Measurements from ENCODE around the gene BMPR1A.
"Not testable (repeated sequence)": the region's sequence is repeated elsewhere in the genome, so short reads cannot be mapped to it uniquely, and the experiment has no call there.

DNA sequence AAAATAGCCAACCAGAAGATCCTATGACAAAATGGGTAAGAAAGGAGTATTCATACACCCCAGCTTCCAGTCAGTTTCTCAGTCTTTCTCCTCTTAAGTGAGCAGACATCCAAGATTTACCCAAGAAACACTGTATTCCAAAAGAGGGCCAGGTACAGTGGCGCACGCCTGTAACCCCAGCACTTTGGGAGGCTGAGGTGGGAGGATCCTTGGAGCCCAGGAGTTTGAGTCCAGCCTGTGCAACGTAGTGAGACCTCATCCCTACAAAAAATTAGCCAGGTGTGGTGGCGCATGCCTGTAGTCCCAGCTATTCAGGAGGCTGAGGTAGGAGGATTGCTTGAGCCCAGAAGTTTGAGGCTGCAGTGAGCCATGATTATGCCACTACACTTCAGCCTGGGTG is 191.4 kb downstream of the BMPR1A start:
- TF ChIP-seq, protein P1, sequence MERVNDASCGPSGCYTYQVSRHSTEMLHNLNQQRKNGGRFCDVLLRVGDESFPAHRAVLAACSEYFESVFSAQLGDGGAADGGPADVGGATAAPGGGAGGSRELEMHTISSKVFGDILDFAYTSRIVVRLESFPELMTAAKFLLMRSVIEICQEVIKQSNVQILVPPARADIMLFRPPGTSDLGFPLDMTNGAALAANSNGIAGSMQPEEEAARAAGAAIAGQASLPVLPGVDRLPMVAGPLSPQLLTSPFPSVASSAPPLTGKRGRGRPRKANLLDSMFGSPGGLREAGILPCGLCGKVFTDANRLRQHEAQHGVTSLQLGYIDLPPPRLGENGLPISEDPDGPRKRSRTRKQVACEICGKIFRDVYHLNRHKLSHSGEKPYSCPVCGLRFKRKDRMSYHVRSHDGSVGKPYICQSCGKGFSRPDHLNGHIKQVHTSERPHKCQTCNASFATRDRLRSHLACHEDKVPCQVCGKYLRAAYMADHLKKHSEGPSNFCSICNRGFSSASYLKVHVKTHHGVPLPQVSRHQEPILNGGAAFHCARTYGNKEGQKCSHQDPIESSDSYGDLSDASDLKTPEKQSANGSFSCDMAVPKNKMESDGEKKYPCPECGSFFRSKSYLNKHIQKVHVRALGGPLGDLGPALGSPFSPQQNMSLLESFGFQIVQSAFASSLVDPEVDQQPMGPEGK (CRISPR knock-in tag; IDR thresholded peaks at IDR 0.05; ENCODE audit: borderline replicate concordance): not testable (repeated sequence)
- not testable (repeated sequence) for TF ChIP-seq TCF4 (CRISPR knock-in tag; IDR thresholded peaks at IDR 0.05; ENCODE audit: borderline replicate concordance); CSDC2 (CRISPR knock-in tag; IDR thresholded peaks at IDR 0.05); OSR1 (CRISPR knock-in tag; IDR thresholded peaks at IDR 0.05); RARB (CRISPR knock-in tag; IDR thresholded peaks at IDR 0.05); ZNF70 (CRISPR knock-in tag; IDR thresholded peaks at IDR 0.05); ZFP30 (CRISPR knock-in tag; IDR thresholded peaks at IDR 0.05); ZFP3 (CRISPR knock-in tag; IDR thresholded peaks at IDR 0.05)
- TF ChIP-seq, protein P2, sequence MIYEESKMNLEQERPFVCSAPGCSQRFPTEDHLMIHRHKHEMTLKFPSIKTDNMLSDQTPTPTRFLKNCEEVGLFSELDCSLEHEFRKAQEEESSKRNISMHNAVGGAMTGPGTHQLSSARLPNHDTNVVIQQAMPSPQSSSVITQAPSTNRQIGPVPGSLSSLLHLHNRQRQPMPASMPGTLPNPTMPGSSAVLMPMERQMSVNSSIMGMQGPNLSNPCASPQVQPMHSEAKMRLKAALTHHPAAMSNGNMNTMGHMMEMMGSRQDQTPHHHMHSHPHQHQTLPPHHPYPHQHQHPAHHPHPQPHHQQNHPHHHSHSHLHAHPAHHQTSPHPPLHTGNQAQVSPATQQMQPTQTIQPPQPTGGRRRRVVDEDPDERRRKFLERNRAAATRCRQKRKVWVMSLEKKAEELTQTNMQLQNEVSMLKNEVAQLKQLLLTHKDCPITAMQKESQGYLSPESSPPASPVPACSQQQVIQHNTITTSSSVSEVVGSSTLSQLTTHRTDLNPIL (CRISPR knock-in tag; IDR thresholded peaks at IDR 0.05; ENCODE audit: low read depth): not testable (repeated sequence)
- TF ChIP-seq, protein P3, sequence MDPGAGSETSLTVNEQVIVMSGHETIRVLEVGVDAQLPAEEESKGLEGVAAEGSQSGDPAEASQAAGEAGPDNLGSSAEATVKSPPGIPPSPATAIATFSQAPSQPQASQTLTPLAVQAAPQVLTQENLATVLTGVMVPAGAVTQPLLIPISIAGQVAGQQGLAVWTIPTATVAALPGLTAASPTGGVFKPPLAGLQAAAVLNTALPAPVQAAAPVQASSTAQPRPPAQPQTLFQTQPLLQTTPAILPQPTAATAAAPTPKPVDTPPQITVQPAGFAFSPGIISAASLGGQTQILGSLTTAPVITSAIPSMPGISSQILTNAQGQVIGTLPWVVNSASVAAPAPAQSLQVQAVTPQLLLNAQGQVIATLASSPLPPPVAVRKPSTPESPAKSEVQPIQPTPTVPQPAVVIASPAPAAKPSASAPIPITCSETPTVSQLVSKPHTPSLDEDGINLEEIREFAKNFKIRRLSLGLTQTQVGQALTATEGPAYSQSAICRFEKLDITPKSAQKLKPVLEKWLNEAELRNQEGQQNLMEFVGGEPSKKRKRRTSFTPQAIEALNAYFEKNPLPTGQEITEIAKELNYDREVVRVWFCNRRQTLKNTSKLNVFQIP (CRISPR knock-in tag; IDR thresholded peaks at IDR 0.05; ENCODE audit: borderline replicate concordance, low read depth): not testable (repeated sequence)

All from SK-N-SH treated with all-trans-retinoic acid at 6 μM for 48 hours (cell line).